ENCODE measurements around the gene DDX28.
"Not testable (repeated sequence)": the region's sequence is repeated elsewhere in the genome, so short reads cannot be mapped to it uniquely, and the experiment has no call there.

The DDX28 gene

DNA sequence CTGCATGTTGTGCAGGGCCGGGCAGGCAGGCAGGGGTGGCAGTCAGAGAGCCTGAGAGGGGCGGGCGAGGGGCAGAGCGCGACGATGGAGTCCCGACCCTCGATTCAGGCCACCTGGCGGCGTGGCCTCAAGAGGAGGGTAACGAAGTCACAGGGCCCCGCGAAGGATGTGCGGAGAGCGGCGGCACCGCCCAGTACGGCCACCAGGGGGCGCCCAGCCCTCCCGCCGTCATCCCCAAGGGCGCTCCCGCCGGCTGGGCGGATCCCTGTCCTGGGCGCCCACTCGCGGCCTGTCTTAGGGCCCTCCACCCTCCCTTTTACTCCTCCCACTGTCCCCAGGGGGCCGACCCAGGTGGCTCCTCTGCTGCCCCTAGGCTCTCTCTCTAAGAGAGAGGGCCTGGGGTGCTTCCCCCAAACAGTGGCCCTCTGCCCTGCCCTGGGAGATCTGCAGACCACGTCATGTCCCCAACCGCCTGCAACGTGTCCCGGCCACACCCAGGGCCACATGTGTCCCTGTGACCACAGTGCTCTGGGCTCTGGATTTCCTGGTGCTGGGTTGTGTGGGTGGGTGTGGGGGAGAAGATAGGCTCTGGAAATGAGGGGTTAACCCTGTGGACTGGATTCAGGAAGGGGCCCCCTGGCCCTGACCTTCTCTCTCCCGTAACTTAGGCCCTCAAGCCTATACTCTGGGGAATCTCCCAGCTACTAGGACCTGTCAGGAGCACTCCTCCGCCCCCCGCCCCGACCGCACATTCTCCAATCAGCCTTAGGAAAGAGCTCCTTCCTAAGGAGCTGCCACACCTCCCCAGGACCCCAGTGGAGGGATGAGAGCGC, 29.6 kb downstream of the DDX28 start:
- DNase-seq: peak; percentile 8

DNA sequence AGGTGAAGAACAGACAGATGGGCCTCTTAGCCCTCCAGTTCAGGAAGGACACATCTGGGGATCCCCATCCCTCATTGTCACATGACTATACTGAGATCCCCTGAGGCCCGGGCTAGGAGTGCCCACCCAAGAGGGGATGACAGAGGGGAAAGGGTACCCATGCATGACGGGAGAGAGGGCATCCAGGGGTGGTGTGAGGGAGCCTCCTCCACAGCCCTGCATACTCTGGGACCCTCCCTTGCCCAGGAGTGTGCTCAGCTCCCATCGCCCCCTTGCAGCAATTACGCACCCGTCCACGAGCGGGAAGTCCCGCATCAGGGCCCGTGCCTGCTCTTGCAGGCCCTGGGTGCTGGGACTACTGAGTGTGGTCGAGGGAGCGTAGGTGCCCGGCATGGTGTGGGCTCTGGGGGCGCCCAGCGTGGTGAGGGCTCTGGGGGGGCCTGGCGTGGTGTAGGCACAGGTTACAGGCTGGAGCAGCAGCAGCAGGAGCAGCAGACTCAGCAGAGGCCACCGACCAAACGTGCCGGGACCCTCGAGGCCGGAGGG, 30.3 kb downstream of the DDX28 start:
- DNase-seq: no peak

DNA sequence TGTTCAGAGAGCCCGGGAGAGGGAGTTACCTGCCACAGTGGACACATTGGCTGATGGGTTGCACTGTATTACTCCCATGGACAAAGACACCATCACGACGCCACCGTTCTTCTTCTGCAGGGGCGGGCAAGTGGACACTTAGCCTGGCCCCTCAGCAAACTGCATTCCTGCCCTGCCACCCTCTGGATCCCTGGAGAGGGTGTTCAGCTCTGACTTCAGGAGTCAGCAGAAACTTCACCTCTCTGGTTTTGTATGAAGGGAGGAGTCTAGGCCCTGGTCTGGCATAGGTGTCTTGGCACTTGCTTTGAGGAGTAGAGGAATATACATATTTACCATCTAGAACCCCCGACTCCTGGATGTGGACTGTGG, 33.0 kb downstream of the DDX28 start:
- DNase-seq: no peak

DNA sequence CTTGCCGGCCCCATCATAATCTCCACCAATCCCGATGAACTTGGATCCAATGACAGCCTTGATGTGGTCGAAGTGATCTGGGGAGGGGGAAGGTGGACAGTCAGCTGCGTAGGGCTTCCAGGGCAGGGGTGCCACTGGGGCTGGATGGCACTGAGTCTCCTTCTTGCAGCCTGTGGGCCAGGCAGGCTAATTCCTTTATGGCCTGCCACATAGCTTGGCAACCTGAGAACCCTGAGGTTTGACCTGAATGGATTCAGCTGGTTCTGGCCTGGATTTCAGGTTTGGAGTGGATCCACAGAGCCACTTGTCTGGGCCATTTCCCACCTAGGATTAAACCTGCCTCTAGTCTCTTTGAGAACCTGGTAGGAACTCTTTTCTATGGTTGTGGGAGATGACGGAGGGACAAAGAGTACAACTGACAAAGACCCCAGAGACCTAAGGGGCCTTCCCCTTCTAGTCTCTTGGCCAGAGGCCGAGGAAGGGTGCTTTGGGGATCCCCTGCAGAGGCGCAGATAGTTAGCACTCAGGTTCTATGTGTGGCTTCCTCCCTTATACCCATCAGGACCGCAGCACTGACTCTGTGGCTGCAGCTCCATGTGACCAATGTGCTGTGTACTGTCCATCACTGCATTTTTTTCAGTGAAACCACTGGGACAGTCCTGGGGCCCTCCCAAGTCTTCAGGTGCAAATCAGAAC, 33.6 kb downstream of the DDX28 start:
- DNase-seq: no peak

DNA sequence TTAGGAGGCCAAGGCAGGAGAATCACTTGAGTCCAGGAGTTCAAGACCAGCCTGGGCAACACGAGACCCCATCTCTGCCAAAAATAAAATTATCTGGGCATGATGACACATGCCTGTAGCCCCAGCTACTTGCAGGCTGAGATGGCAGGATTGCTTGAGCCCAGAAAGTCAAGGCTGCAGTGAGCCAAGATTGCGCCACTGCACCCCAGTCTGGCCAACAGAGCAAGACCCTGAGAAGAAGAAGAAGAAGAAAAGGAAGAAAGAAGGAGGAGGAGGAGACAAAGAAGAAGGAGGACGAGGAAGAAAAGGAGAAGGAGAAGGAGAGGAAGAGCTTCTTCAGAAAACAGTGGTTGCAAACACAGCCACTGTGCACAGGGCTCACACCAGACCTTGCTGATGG, 34.4 kb downstream of the DDX28 start:
- no peak for DNase-seq

DNA sequence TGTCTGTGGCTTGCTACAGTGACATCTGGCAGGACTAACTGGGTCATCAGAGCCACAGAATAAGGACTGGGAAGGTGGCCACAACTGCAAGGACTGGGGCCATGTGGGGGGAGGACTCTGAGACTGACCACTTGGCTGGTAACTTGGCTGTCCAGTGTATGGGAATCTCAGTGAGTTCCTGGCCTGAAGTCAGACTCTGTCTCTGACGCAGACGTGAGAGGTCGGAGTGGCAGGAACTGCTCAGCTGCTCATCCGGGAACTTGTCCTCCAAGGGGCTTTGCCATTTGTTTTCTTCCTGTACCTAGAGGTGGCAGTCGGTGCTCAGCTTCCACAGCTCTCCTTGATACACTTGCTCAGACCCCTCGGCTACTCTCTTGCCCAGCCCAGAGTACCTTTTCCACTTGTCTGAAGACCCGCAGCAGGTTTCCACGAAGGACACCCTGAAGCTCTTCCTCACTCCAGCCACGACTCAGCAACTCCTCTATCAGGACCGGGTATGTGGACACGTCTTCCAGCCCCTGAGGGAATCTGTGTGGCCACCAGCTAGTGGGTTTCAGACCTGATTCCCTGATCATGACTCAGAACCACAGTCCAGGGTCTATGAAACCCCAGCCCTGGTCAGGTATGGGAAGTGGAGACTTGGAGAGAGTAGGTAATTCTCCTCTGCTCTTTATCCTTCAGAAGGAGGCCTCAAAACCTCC, 35.4 kb downstream of the DDX28 start:
- no peak for DNase-seq

DNA sequence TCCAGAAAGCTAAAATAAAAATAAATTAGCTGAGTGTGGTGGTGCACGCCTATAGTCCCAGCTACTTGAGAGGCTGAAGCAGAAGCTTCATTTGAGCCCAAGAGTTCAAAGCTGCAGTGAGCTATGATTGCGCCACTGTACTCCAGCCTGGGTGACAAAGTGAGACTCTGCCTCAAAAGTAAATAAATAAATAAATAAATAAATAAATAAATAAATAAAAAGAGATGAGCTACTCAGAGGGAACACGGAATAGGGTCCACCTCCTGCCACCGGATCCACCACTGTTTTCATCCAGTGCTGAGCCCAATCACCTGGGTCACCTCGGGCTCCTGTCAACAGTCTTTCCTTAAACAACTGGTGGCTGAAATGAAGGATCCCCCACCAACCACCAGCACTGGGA, 36.1 kb downstream of the DDX28 start:
- DNase-seq: no peak

DNA sequence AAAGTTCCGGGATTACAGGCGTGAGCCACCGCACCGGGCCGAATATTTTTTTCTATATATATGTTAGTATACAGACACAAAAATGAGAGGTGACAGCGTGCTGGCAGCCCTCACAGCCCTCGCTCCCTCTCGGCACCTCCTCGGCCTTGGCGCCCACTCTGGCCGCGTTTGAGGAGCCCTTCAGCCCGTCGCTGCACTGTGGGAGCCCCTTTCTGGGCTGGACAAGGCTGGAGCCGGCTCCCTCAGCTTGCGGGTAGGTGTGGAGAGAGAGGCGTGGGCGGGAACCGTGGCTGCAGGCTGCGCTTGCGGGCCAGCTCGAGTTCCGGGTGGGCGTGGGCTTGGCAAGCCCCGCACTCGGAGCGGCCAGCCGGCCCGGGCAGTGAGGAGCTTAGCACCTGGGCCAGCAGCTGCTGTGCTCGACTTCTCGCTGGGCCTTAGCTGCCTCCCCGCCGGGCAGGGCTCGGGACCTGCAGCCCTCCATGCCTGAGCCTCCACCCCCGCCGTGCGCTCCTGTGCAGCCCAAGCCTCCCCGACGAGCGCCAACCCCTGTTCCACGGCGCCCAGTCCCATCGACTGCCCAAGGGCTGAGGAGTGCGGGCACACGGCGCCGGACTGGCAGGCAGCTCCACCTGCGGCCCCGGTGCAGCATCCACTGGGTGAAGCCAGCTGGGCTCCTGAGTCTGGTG, 40.9 kb downstream of the DDX28 start:
- DNase-seq: no peak

DNA sequence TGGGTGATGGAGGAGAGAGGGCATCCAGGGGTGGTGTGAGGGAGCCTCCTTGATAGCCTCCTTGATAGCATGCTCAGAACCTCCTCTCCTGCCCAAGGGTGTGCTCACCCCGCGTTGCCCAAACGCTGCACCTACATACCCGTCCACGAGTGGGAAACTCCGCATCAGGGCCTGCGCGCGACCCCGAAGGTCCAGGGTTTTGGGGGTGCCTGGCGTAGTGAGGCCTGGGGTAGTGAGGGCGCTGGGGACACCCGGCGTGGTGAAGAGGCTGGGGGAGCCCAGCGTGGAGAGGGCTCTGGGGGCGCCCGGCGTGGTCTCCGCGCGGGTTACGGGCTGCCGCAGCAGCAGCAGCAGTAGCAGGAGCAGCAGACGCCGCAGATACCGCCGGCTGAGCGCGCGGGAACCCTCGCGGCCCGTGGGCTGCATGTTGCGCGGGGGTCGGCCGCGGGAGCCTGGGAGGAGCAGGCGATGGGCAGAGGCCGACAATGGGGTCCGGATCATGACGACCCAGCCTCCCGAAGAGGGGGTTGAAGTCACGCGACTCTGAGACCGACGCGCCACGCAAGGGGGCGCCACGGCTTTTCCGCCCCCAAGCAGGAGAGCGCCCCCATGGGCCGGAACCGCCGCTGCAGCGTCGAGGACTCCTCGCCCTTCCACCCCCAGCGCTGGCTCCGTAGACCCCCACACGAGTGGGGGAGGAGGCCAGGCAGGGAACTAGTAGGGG, 42.9 kb downstream of the DDX28 start, which contains the start of gene DPEP3:
DPEP3 (minus strand) TSS at position 545 of the 724 bp plus-strand sequence; CDS start at position 426, 119 bp downstream.
- DNase-seq: no peak

DNA sequence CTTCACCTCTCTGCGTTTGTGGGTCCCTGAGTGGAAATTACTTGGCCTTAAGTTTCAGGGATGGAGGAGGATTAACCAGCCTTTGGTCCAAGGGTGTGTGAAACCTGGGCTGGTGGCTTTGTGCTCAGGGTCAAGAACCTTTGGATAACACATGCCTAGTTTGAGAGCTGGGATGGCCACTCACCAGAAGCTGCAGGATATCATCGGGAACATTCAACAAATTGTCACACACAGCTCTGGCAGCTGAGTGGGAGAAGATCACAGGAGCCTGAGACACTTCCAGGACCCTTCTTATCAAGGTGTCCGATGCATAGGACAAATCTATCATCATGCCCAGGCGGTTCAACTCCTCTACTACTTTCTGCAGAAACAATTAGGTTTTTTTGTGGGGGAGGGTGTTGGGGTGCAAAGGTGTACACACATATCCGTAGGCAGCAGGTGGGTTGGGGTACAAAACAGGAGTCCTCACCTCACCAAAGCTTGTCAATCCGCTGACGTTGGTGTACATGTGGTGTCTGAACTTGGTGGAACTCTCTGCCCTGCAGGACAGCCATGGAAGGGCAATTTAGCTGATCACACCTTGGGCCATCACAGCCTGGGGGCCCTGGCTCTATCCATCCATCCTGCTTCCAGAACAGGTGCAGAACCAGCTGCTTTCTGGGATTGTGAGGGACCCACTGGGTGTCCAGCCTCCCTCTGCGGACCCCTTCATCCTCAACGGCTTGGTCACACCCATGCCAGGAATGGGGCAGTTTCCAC, 45.4 kb downstream of the DDX28 start:
- no peak for DNase-seq

DNA sequence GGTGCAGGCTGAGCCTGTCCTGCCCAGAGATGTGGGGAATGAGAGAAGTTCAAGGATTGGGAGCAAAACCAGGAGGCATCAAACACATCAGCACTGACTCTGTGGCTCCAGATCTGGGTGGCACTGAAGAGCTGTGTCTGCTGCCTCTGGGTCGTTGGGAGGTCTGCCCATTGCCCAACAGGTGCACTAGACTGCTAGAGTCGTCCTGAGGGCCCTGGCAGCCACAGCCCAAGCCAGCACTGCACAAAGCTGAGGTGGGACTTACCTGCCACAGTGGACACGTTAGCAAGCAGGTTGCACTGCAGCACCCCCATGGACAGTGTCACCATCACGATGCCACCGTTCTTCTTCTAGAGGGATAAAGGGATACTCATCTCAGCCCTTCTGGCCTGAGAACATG, 46.0 kb downstream of the DDX28 start:
- DNase-seq: no peak

DNA sequence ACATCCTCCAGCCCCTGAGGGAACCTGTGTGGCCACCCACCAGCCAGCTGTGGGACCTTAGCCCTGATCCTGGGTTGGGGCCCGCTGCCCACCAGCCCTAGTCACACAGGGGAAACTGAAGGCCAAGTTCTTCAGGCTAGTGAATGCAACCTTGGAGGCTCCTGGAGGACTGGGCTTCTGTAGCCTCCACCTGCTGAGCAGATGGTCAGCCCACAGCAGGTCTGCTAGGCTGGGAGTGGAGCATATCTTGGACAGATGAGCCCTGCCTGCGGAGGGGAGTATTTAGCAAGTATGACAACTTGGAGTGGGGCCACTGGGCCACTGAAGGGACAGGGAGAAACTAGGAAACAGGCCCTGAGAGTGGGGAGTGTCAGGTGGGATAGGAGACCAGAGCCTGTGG, 46.8 kb downstream of the DDX28 start:
- no peak for DNase-seq

DNA sequence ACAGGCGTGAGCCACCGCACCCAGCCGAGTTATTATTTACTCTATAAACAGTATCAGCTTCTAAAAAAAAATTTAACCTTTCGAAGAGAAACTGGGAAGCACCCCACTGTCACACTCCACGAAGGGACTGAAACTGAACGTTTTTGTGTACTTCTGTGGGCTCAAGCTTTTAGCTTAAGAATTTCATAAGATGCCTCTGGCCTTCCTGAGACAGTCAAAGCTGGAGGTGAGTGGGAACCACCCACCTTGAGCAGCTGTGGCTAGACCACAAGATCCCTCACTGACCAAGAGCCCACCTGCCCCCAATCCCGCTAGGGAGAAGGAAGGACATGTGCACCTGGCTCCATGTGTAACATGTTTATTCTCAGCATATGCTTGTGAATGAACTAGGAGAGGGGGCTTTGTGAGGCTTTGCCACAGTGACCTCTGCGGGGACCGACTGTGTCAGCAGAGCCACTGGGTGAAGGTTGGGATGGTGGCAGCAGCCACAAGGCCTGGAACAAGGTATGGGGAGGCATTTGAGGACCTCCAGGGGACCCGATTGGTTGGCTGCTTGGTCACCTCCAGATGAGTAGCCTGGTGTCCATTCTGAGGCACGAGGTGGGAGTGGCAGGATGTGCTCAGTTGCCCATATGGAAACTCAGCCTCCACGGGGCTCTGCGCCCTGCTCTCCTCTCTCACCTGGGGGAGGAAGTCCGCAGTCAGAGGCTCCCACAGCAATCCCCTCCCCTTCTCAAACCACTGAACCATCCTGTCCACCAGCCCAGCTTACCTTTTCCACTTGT, 47.5 kb downstream of the DDX28 start:
- DNase-seq: no peak

DNA sequence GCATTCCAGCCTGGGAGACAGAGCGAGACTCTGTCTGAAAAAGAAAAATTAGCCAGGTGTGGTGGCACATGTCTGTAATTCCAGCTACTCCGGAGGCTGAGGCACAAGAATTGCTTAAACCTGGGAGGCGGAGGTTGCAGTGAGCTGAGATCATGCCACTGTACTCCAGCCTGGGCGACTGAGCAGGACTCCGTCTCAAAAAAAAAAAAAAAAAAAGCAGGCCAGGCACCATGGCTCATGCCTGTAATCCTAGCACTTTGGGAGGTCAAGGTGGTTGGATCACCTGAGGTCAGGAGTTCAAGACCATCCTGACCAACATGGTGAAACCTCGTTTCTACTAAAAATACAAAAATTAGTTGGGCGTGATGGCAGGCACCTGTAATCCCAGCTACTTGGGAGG, 50.7 kb downstream of the DDX28 start:
- not testable (repeated sequence) for DNase-seq

DNA sequence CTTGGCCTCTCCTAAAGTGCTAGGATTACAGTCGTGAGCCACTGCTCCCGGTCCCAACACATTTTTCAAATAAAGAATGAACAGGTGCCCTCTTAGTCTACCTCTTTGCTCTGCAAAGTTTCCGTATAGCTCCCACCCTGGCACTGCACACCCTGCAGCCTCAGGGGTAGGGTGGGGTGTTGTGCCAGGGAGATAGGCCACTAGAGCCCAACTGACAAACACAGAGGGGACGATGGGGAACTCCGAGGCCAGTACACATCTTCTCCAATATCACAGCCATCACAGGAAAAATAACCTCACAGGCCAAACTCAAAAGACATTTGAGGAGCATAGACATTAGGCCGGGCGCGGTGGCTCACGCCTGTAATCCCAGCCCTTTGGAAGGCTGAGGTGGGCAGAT, 51.9 kb downstream of the DDX28 start:
- no peak for DNase-seq

All from NCI-H2081 treated with DMSO at 0.1 percent for 48 hours (cell line).